ENCODE measurements around the gene KLHDC4. TPM values are rescaled to one million over a fixed set of nuclear protein-coding genes. Genes with fewer than 3 reads are reported as not detected.

The KLHDC4 gene
- total RNA-seq, 1 experiment from 2014 or later = 76.2 TPM

GRCh38 chr16:87780385-87780989 lies 14.7 kb upstream of the KLHDC4 start:
- H3K14ac ChIP-seq (ENCODE audit: insufficient read depth, low read length) = no peak overlapping the region
- no peak overlapping the region for H3K27ac ChIP-seq (ENCODE audit: insufficient read length, low read depth, low read length)
- H3K23ac ChIP-seq (ENCODE audit: insufficient read length, low read depth, low read length) = no peak overlapping the region
- DNase-seq = no peak
- no peak overlapping the region for H4K91ac ChIP-seq (ENCODE audit: insufficient read length, low read depth, low read length)
- no peak overlapping the region for H2BK12ac ChIP-seq (ENCODE audit: insufficient read length, low read depth, low read length)
- H4K8ac ChIP-seq (replicated peaks; ENCODE audit: insufficient read length, low read depth, low read length) = no peak overlapping the region
- no peak overlapping the region for H2BK5ac ChIP-seq (ENCODE audit: insufficient read length, low read length)
- no peak overlapping the region for H3K9ac ChIP-seq (ENCODE audit: extremely low read depth, insufficient read length, low read length)
- H3K79me1 ChIP-seq (ENCODE audit: insufficient read depth, low read depth, low read length, poor library complexity, severe bottlenecking) = no peaks in the 10 kb centered on the region
- Mint-ChIP-seq H3K27ac (peak overlapping the region in 2 of 3 experiments; percentile 53 to 80; a peak in 4 of 7 replicates), H3K9me3 (no peaks in the 10 kb centered on the region; a peak in 1 of 5 replicates), H3K4me3 (no peak overlapping the region; a peak in 1 of 5 replicates), H3K36me3 (ENCODE audit: insufficient read depth in 1 of 3, low read depth in 3 of 3) (peaks cover 0 to 3% (median 2%) of the 10 kb centered on the region in 3 experiments; a peak in 2 of 7 replicates), H3K27me3 (ENCODE audit: low read depth) (peaks cover 11% of the 10 kb centered on the region), H3K4me1 (peaks cover 13 to 22% of the 10 kb centered on the region in 2 experiments)
- no peak overlapping the region for H3K4ac ChIP-seq (ENCODE audit: low read depth, low read length)
- no peak overlapping the region for H3T11ph ChIP-seq (ENCODE audit: low read length)
- no peaks in the 10 kb centered on the region for H3K9me3 ChIP-seq (ENCODE audit: control insufficient read depth, low read depth, low read length)
- H2BK120ac ChIP-seq (ENCODE audit: low read depth, low read length, poor library complexity, severe bottlenecking) = no peak overlapping the region
- H4K20me1 ChIP-seq (ENCODE audit: control insufficient read depth, insufficient read depth, insufficient read length) = no peaks in the 10 kb centered on the region
- H4K5ac ChIP-seq (ENCODE audit: insufficient read length, low read depth, low read length) = no peak overlapping the region
- H2BK20ac ChIP-seq (ENCODE audit: low read depth, low read length, poor library complexity, severe bottlenecking) = no peak overlapping the region
- H2AFZ ChIP-seq (ENCODE audit: low read length) = no peak overlapping the region
- no peak overlapping the region for H3K18ac ChIP-seq (ENCODE audit: insufficient read length, low read depth, low read length)
- no peak for TF ChIP-seq CTCF (conservative IDR thresholded peaks at IDR 0.05)
- no peak overlapping the region for H2BK15ac ChIP-seq (ENCODE audit: low read depth, low read length)
- H3K4me1 ChIP-seq (ENCODE audit: insufficient read depth, low read length) = no peaks in the 10 kb centered on the region; the same call in none of the 2 replicates
- no peaks in the 10 kb centered on the region for H3K23me2 ChIP-seq (ENCODE audit: insufficient read length, low read depth, low read length, poor library complexity, severe bottlenecking)
- H3K27me3 ChIP-seq (ENCODE audit: insufficient read depth, low read length) = no peaks in the 10 kb centered on the region
- WGBS (ENCODE audit: extremely low coverage, insufficient read length, low lambda C conversion rate) = no CpG with 5 or more reads among the region's 10 CpGs
- H3K4me2 ChIP-seq (ENCODE audit: insufficient read depth, insufficient read length, low read length) = no peak overlapping the region
- H2AK5ac ChIP-seq (ENCODE audit: insufficient read length, low read length) = no peak overlapping the region
- no peak overlapping the region for H3K56ac ChIP-seq (ENCODE audit: insufficient read length, low read depth, low read length)
- H3K79me2 ChIP-seq (ENCODE audit: insufficient read depth, low read length) = no peaks in the 10 kb centered on the region

Data from H9 (cell line).